Naive thymus-derived CD8-positive, alpha-beta T cell (primary cell): Measurements from ENCODE around the gene SLAMF8. TPM values are rescaled to one million over a fixed set of nuclear protein-coding genes. Genes with fewer than 3 reads are reported as not detected.
A peak's percentile ranks its signal among the peaks of the same experiment; 100 is the strongest.

Source experiments
- ATAC-seq, 2 donors: fragments of 150-1000 bp; cut with Tn5 transposase in 1 of 2; sonication (Bioruptor Pico), chemical (Tn5 transposase) in 1 of 2; 1 replicate in 1 of 2; 2 replicates in 1 of 2; pipeline ENCODE4 v1.10.0; 2021; ENCODE audit warnings: mild to moderate bottlenecking in 2 of 2, moderate library complexity in 2 of 2
- POLR2A ChIA-PET: fragments of 350-600 bp; sonication (Branson Sonifier 250); formaldehyde crosslinking; loops from one replicate; lab custom pipeline; 2021; ENCODE audit warnings: antibody characterized with exemption; lab: Charles Lee
- DNase-seq, 10 donors: peaks; one replicate each; pipeline versions ENCODE4 v3.0.0 to v3.0.0-alpha.2; 2020 to 2022
- H3K27ac Mint-ChIP-seq, 10 donors: one replicate each; pipeline ENCODE4 v1.8.0; 2020 to 2022; ENCODE audit warnings: mild to moderate bottlenecking in 10 of 10, mixed read lengths in 10 of 10, moderate library complexity in 4 of 10, inconsistent platforms in 1 of 10
- H3K27me3 Mint-ChIP-seq, 5 donors: one replicate each; pipeline ENCODE4 v1.8.0; 2021 to 2022; ENCODE audit warnings: mixed read lengths in 5 of 5
- H3K36me3 Mint-ChIP-seq, 3 donors: one replicate each; pipeline ENCODE4 v1.8.0; 2020 to 2022; ENCODE audit warnings: mixed read lengths in 3 of 3, mild to moderate bottlenecking in 2 of 3, inconsistent platforms in 1 of 3
- H3K4me1 Mint-ChIP-seq, 4 donors: one replicate each; pipeline ENCODE4 v1.8.0; 2021 to 2022; ENCODE audit warnings: mixed read lengths in 4 of 4
- H3K4me3 Mint-ChIP-seq, 10 donors: one replicate each; pipeline ENCODE4 v1.8.0; 2020 to 2022; ENCODE audit warnings: mild to moderate bottlenecking in 10 of 10, mixed read lengths in 10 of 10, moderate library complexity in 6 of 10, inconsistent platforms in 1 of 10
- H3K9me3 Mint-ChIP-seq, 9 donors: one replicate each; pipeline ENCODE4 v1.8.0; 2020 to 2022; ENCODE audit warnings: mixed read lengths in 9 of 9, mild to moderate bottlenecking in 3 of 9, inconsistent platforms in 1 of 9, moderate library complexity in 1 of 9
- polyA plus RNA-seq, 3 donors: library from polyadenylated mRNA; unstranded; fragments of 300-500 nt; fragmentation: Illumina TruSeq; gene quantifications; one replicate each; pipeline ENCODE4 v1.2.3, GENCODE V29; 2021
- total RNA-seq, 8 experiments: library from RNA in 2 of 8; stranded (reverse) in 2 of 8; gene quantifications; one replicate each; pipeline ENCODE4 v1.2.3 and lab custom pipeline; 2021 to 2026

SLAMF8 gene
- total and polyA plus RNA-seq, 5 experiments from 2014 or later, result 0.10 to 3.0 (median 0.47) TPM

DNA sequence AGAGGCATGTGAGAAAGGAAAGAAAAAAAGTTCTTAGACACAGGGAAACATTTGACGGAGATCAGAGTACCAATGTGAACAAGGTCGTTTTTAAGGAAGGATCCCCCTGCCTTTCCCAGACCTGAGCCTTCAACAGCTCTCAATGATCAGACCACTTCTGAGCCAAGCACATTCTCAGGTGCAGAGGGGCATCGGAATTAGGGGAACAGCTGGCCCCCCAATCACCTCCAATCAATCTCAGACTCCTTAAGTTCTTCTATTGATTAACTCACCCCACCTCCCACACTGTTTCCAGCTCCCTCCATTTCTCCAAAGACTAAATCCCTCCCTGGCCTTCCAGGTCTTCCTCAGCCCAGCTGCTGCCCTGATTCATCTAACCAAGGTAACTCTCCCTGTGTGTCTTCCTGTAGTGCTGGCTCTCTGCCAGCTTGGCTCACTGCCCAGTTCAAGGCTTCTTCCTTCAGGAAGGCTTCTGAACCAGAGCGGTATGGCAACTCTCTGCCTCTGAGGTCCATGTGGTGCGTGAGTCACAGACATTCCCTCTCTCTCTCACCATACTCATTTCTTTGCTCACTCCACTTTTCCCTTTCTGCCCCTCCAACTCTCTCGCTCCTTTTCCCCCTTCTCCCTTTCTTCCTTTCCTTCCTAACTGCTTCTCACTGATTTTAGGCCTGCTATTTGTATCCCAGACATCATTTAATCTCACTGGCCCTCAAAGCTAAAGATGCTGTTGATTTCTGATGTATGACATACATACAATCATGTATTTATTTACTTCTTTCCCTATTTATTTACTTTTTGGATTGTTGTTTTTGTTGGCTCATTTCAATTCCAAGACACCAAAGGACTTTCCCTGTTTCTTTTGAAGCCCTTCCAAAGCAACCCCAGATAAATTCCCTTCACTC lies 55.2 kb downstream of the SLAMF8 start:
- peaks cover 0 to 2% (median 0%) of the 10 kb centered on the region in 5 donors for H3K27me3 Mint-ChIP-seq
- POLR2A ChIA-PET, result no interaction called here

GRCh38 chr1:159882527-159882862 lies 55.8 kb downstream of the SLAMF8 start:
- Mint-ChIP-seq H3K4me1 (peaks cover 0 to 2% (median 0%) of the 10 kb centered on the region in 4 donors), H3K9me3 (no peaks in the 10 kb centered on the region), H3K27ac (no peak overlapping the region), H3K4me3 (no peak overlapping the region), H3K27me3 (peaks cover 0 to 2% (median 0%) of the 10 kb centered on the region in 5 donors), H3K36me3 (no peaks in the 10 kb centered on the region)
- no peak for ATAC-seq
- POLR2A ChIA-PET, result no interaction called here
- DNase-seq, result no peak

More for the DNA sequence above, 55.2 kb downstream of the SLAMF8 start:
- Mint-ChIP-seq H3K4me1 (peaks cover 0 to 2% (median 0%) of the 10 kb centered on the region in 4 donors), H3K36me3 (no peaks in the 10 kb centered on the region), H3K27ac (no peak overlapping the region), H3K4me3 (no peak overlapping the region), H3K9me3 (no peaks in the 10 kb centered on the region)
- ATAC-seq (peak in 1 of 2 donors; percentile 42), DNase-seq (peak in 6 of 10 donors; percentile 12 to 27 (median 22))

- no peaks in the 10 kb centered on the region for H3K36me3 Mint-ChIP-seq
- no peak overlapping the region for H3K27ac Mint-ChIP-seq
- H3K4me1 Mint-ChIP-seq, result peaks cover 0 to 2% (median 0%) of the 10 kb centered on the region in 4 donors
- H3K27me3 Mint-ChIP-seq, result peaks cover 0 to 2% (median 0%) of the 10 kb centered on the region in 5 donors
- no peak for DNase-seq
- POLR2A ChIA-PET, result no interaction called here
- no peak for ATAC-seq
- H3K4me3 Mint-ChIP-seq, result no peak overlapping the region
- H3K9me3 Mint-ChIP-seq, result no peaks in the 10 kb centered on the region
Measured at GRCh38 chr1:159883134-159883533, 56.5 kb downstream of the SLAMF8 start.

- Mint-ChIP-seq H3K36me3 (no peaks in the 10 kb centered on the region), H3K9me3 (no peaks in the 10 kb centered on the region)
- POLR2A ChIA-PET, result no interaction called here
Measured at GRCh38 chr1:159884296-159884695, 57.6 kb downstream of the SLAMF8 start.

More at GRCh38 chr1:159884296-159884695, 57.6 kb downstream of the SLAMF8 start:
- Mint-ChIP-seq H3K27me3 (no peaks in the 10 kb centered on the region), H3K27ac (no peak overlapping the region), H3K4me1 (peaks cover 0 to 3% (median 3%) of the 10 kb centered on the region in 4 donors), H3K4me3 (no peak overlapping the region)
- ATAC-seq (no peak), DNase-seq (no peak)

Other genes starting within 250 kb of the SLAMF8 start
- gene APCS, start 239.0 kb upstream of the SLAMF8 start, total RNA-seq, result not detected
- gene APCS, start 239.0 kb upstream of the SLAMF8 start, polyA plus RNA-seq, result not detected
- gene CRP, start 112.3 kb upstream of the SLAMF8 start, total RNA-seq, result not detected
- gene CRP, start 112.3 kb upstream of the SLAMF8 start, polyA plus RNA-seq, result not detected
- 10 to 100 TPM; 13.0 to 15.6 TPM for gene DUSP23, start 45.9 kb upstream of the SLAMF8 start, total RNA-seq
- 10 to 100 TPM; 50.0 to 57.7 (median 54.3) TPM for gene DUSP23, start 45.9 kb upstream of the SLAMF8 start, polyA plus RNA-seq
- 1 to 10 TPM; 2.1 TPM for gene FCRL6, start 24.5 kb upstream of the SLAMF8 start, total RNA-seq
- 100 to 1,000 TPM in 1 of 3 donors, 1 to 10 TPM in 2; 2.1 to 127 (median 6.6) TPM for gene FCRL6, start 24.5 kb upstream of the SLAMF8 start, polyA plus RNA-seq
- not detected for gene VSIG8, start 35.8 kb downstream of the SLAMF8 start, total RNA-seq
- gene VSIG8, start 35.8 kb downstream of the SLAMF8 start, polyA plus RNA-seq, result not detected
- 1 to 10 TPM; 1.3 to 1.5 TPM for gene CFAP45, start 73.3 kb downstream of the SLAMF8 start, total RNA-seq
- under 1 TPM in 1 of 3 donors, not detected in 2; 0.33 TPM for gene CFAP45, start 73.3 kb downstream of the SLAMF8 start, polyA plus RNA-seq
- 100 to 1,000 TPM; 125 to 136 TPM for gene TAGLN2, start 98.6 kb downstream of the SLAMF8 start, total RNA-seq
- 100 to 1,000 TPM; 477 to 825 (median 609) TPM for gene TAGLN2, start 98.6 kb downstream of the SLAMF8 start, polyA plus RNA-seq
- under 1 TPM; 0.16 to 0.21 TPM for gene IGSF9, start 118.7 kb downstream of the SLAMF8 start, total RNA-seq
- gene IGSF9, start 118.7 kb downstream of the SLAMF8 start, polyA plus RNA-seq, result not detected
- gene SLAMF9, start 127.4 kb downstream of the SLAMF8 start, total RNA-seq, result not detected
- gene SLAMF9, start 127.4 kb downstream of the SLAMF8 start, polyA plus RNA-seq, result not detected
- gene PIGM, start 205.1 kb downstream of the SLAMF8 start, total RNA-seq, result 1 to 10 TPM; 9.6 to 9.7 TPM
- gene PIGM, start 205.1 kb downstream of the SLAMF8 start, polyA plus RNA-seq, result 1 to 10 TPM; 3.3 to 4.0 (median 3.8) TPM
- gene KCNJ10, start 243.3 kb downstream of the SLAMF8 start, total RNA-seq, result not detected
- under 1 TPM in 1 of 3 donors, not detected in 2; 0.29 TPM for gene KCNJ10, start 243.3 kb downstream of the SLAMF8 start, polyA plus RNA-seq